Osteoblast (primary cell): ENCODE data around the gene GNAI2. TPM values are rescaled to one million over a fixed set of nuclear protein-coding genes. Genes with fewer than 3 reads are reported as not detected.

Source experiments
- DNase-seq: peaks from one replicate; pipeline ENCODE4 v3.0.0; 2011; ENCODE audit warnings: low spot score, mixed read lengths; ENCODE audit not compliant: insufficient read length; ENCODE audit errors: missing footprints
- H2AFZ ChIP-seq: 2 replicates; pipeline ENCODE4 v1.6.0; 2011; ENCODE audit warnings: mild to moderate bottlenecking, low read length
- H3K27ac ChIP-seq: 2 replicates; pipeline ENCODE4 v1.5.1; 2011; ENCODE audit warnings: mild to moderate bottlenecking, low read depth, low read length, moderate library complexity
- H3K27me3 ChIP-seq: 2 replicates; pipeline ENCODE4 v1.6.0; 2012; ENCODE audit warnings: mild to moderate bottlenecking, control low read depth, inconsistent platforms, low read length, moderate library complexity; ENCODE audit not compliant: insufficient read depth
- H3K36me3 ChIP-seq: 2 replicates; pipeline ENCODE4 v1.5.1; 2011; ENCODE audit warnings: mild to moderate bottlenecking, low read length, control low read depth, moderate library complexity; ENCODE audit not compliant: insufficient read depth
- H3K4me1 ChIP-seq: 2 replicates; pipeline ENCODE4 v1.5.1; 2011; ENCODE audit warnings: mild to moderate bottlenecking, low read length, control low read depth, moderate library complexity; ENCODE audit not compliant: insufficient read depth
- H3K4me2 ChIP-seq: 2 replicates; pipeline ENCODE4 v1.6.0; 2011; ENCODE audit warnings: mild to moderate bottlenecking, low read length; ENCODE audit not compliant: insufficient read depth
- H3K4me3 ChIP-seq: fragments of 200-600 bp; sonication (generic); 3 replicates; pipeline ENCODE4 v1.5.1; 2012; ENCODE audit warnings: mild to moderate bottlenecking, low read length, inconsistent platforms; ENCODE audit not compliant: insufficient read depth
- H3K79me2 ChIP-seq: 2 replicates; pipeline ENCODE4 v1.6.0; 2012; ENCODE audit warnings: mild to moderate bottlenecking, low read length, control low read depth, inconsistent platforms; ENCODE audit not compliant: insufficient read depth
- H3K9me3 ChIP-seq: 2 replicates; pipeline ENCODE4 v1.5.1; 2011; ENCODE audit warnings: low read depth, low read length, control low read depth
- H4K20me1 ChIP-seq: 2 replicates; pipeline ENCODE4 v1.6.0; 2012; ENCODE audit warnings: mild to moderate bottlenecking, low read length, control low read depth; ENCODE audit not compliant: insufficient read depth
- total RNA-seq: library from RNA; depleted of rRNA; stranded (reverse); fragments of >200 nt; gene quantifications from 2 replicates; pipeline ENCODE4 v1.2.3, GENCODE V29; 2012
- TF ChIP-seq, protein P1 (sequence below): IDR thresholded peaks from 2 replicates; pipeline ENCODE4 v1.5.1; 2011; ENCODE audit warnings: mild to moderate bottlenecking, low read depth, low read length, moderate library complexity; ENCODE audit errors: extremely low read depth

GNAI2 gene
- total RNA-seq, 1 donor = 223 TPM

GRCh38 chr3:50221051-50221410, 15.0 kb upstream of the GNAI2 start:
- Histone ChIP-seq H3K4me1 (no peaks in the 10 kb centered on the region), H4K20me1 (no peaks in the 10 kb centered on the region), H3K27ac (no peak overlapping the region), H3K4me2 (no peak overlapping the region), H3K9me3 (no peaks in the 10 kb centered on the region), H3K4me3 (no peak overlapping the region), H3K27me3 (peaks cover 11% of the 10 kb centered on the region), H3K79me2 (no peaks in the 10 kb centered on the region), H2AFZ (no peak overlapping the region), H3K36me3 (no peaks in the 10 kb centered on the region)
- TF ChIP-seq, protein P1, sequence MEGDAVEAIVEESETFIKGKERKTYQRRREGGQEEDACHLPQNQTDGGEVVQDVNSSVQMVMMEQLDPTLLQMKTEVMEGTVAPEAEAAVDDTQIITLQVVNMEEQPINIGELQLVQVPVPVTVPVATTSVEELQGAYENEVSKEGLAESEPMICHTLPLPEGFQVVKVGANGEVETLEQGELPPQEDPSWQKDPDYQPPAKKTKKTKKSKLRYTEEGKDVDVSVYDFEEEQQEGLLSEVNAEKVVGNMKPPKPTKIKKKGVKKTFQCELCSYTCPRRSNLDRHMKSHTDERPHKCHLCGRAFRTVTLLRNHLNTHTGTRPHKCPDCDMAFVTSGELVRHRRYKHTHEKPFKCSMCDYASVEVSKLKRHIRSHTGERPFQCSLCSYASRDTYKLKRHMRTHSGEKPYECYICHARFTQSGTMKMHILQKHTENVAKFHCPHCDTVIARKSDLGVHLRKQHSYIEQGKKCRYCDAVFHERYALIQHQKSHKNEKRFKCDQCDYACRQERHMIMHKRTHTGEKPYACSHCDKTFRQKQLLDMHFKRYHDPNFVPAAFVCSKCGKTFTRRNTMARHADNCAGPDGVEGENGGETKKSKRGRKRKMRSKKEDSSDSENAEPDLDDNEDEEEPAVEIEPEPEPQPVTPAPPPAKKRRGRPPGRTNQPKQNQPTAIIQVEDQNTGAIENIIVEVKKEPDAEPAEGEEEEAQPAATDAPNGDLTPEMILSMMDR = no peak
- peak; percentile 57 for DNase-seq

DNA sequence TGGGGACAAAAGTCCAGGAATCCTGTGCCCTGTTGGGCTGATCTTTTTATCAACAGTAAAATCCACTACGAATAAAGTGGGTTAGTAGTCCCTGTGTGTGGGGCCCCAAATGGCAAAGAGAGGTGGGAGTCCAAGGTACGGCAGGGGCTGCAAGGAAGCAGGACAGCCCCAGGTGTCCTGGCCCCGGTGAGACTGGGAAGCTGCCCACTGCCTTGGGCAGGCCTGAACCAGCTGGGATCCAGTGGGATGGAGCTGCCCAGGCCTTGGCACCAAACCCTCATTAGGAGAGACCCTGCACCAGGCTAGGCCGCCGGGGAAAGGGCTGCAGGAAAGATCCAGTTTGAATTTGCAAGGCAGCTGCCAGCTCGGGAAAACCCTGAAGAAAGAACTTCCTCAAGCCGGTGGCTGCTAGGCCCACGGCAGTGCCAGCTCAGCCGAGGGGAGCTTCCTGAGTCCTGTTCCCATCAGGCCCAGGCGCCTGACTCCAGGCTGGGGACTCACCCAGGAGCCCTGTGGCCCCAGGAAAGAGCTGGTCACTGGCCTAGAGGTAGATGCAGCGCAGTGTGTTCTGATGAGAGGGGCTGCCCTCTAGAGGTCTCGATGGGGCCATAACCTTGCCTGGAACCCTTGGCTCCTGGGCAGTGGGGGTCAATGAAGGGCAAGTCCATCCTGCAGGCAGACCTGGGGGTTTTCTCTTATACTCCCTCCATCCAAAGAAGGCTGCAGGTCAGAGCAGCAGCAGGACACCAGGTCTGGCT, 14.4 kb upstream of the GNAI2 start:
- H3K4me2 ChIP-seq = no peak overlapping the region
- H3K79me2 ChIP-seq = no peaks in the 10 kb centered on the region

DNA sequence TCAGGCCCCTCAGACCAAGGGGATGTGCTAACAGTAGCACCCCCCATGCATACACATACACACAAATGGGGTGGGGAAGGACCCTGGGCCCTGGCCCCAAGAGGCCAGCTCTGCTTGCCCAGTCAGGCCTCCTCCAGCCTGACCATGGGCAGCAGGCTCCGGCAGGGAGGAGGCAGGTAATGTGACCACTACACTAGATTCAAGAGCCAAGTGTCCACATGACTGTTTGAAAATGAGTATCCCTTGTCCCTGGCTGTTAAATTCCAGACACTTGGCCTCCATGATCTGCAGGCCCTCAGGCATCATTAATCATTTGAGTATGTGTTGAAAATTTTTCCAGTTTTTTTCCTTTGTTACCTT, 13.9 kb upstream of the GNAI2 start:
- Histone ChIP-seq H3K27me3 (peaks cover 11% of the 10 kb centered on the region), H3K27ac (no peak overlapping the region), H4K20me1 (no peaks in the 10 kb centered on the region), H3K4me3 (no peak overlapping the region), H2AFZ (no peak overlapping the region), H3K9me3 (no peaks in the 10 kb centered on the region), H3K4me2 (no peak overlapping the region), H3K79me2 (no peaks in the 10 kb centered on the region), H3K4me1 (peaks cover 9% of the 10 kb centered on the region), H3K36me3 (no peaks in the 10 kb centered on the region)
- DNase-seq = peak; percentile 44
- TF ChIP-seq, protein P1 = no peak

More for the DNA sequence above, 14.4 kb upstream of the GNAI2 start:
- H3K4me3 ChIP-seq = no peak overlapping the region
- H4K20me1 ChIP-seq = no peaks in the 10 kb centered on the region
- TF ChIP-seq, protein P1 = no peak
- peak; percentile 77 for DNase-seq
- no peaks in the 10 kb centered on the region for H3K36me3 ChIP-seq
- H2AFZ ChIP-seq = no peak overlapping the region
- no peak overlapping the region for H3K27ac ChIP-seq
- H3K9me3 ChIP-seq = no peaks in the 10 kb centered on the region
- peaks cover 11% of the 10 kb centered on the region for H3K27me3 ChIP-seq
- peaks cover 5% of the 10 kb centered on the region for H3K4me1 ChIP-seq

- Histone ChIP-seq H3K27me3 (peaks cover 11% of the 10 kb centered on the region), H4K20me1 (no peaks in the 10 kb centered on the region), H3K79me2 (no peaks in the 10 kb centered on the region), H2AFZ (no peak overlapping the region), H3K4me2 (no peak overlapping the region), H3K9me3 (no peaks in the 10 kb centered on the region), H3K4me3 (no peak overlapping the region), H3K36me3 (no peaks in the 10 kb centered on the region), H3K27ac (no peak overlapping the region), H3K4me1 (peaks cover 15% of the 10 kb centered on the region)
- no peak for DNase-seq
- TF ChIP-seq, protein P1 = no peak
These were observed 11.4 kb upstream of the GNAI2 start for GRCh38 chr3:50224639-50225038.
